GM18499 (cell line): ENCODE measurements around the gene LMO7.
A peak's percentile ranks its signal among the peaks of the same experiment; 100 is the strongest.
"Not testable (repeated sequence)": the region's sequence is repeated elsewhere in the genome, so short reads cannot be mapped to it uniquely, and the experiment has no call there.

Experiments
- ATAC-seq: cut with Tn5 transposase; IDR thresholded peaks from one replicate; pipeline ENCODE4 v1.9.1; 2021; ENCODE audit warnings: moderate number of reproducible peaks; ENCODE audit not compliant: insufficient read depth, unreplicated experiment

Gene LMO7

DNA sequence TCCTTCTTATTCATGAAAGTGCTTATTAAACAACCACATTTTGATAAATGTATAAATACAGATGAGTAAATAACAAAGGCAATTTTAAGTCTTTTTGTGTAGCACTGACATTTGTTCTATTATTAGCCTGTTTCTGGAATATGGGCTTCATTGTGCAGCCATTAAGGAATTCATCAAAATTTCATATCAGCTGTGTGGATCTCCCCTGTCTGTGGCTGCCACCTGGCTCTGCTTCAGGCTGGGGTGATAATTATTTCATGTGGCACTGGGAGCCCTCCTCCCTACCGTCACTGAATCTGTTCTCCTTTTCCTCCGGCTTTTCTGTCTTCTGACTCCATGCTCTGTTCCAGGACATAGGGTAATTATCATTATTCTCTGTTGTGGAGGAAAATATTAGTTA, 57.1 kb downstream of the LMO7 start:
- no peak for ATAC-seq

DNA sequence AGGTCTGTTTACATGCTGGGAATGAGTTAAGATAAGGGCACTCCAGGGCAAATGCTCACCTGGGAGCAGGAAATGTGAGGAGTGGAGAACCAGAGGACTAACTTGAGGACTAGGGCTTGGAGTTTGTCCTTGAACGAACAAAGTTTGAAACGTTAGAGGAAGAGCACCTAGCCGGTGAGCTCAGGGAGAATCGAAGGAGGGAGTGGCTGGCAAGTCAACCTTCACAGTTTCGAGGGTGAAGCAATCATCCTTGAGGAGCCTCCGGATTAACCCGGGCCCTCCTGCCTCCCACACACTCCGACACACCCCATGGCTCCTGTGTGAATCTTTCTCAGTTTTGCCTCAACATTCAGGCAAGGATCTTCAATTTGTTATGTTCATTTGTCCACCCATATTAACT, 58.6 kb downstream of the LMO7 start:
- ATAC-seq = no peak

DNA sequence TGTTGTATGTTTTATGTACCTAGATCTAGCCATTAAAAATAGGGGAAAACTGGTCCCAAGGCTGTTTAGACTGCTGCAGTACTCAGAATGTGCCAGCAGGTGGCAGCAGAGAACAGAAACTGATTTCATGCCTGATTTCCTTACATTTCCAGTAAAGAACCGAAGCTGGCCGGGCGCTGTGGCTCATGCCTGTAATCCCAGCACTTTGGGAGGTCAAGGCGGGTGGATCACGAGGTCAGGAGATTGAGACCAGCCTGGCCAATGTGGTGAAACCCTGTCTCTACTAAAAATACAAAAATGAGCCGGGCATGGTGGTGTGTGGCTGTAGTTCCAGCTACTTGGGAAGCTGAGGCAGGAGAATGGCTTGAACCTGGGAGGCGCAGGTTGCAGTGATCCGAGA, 59.8 kb downstream of the LMO7 start:
- peak; percentile 57 for ATAC-seq

GRCh38 chr13:75699062-75699461, 62.9 kb downstream of the LMO7 start:
- ATAC-seq = no peak

DNA sequence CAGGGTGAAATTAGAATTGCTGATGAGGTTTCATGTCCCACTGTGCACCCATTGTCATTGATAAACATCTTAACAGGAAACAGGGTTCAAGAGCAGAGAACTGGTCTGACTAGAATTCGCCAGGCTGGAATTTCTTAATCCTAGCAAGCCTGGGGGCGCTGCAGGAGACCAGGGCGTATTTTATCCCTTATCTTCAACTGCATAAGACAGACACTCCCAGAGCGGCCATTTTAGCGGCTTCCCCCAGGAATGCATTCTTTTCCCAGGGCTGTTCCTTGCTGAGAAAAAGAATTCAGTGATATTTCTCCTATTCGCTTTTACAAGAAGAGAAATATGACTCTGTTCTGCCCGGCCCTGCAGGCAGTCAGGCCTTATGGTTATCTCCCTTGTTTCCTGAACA, 63.6 kb downstream of the LMO7 start:
- ATAC-seq = not testable (repeated sequence)

DNA sequence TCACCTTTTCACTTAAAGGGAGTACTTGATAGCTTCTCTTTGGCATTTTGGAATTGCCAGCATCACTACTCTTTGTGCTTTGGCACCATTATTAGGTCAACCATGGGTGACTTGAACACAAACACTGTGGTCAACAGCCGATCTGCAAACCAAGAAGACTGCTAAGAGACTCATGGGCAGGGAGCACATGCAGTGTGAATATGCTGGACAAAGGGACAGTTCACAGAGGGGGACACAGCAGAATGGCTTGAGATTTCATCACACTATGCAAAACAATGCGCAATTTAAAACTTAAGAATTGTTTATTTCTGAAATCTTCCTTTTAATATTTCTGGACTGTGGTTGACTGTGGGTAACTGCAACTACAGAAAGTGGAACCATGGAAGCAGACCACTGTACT, 64.4 kb downstream of the LMO7 start:
- ATAC-seq = no peak

- ATAC-seq = no peak
Measured at GRCh38 chr13:75702476-75702875, 66.3 kb downstream of the LMO7 start.

GRCh38 chr13:75703769-75704168, 67.6 kb downstream of the LMO7 start:
- ATAC-seq = no peak

DNA sequence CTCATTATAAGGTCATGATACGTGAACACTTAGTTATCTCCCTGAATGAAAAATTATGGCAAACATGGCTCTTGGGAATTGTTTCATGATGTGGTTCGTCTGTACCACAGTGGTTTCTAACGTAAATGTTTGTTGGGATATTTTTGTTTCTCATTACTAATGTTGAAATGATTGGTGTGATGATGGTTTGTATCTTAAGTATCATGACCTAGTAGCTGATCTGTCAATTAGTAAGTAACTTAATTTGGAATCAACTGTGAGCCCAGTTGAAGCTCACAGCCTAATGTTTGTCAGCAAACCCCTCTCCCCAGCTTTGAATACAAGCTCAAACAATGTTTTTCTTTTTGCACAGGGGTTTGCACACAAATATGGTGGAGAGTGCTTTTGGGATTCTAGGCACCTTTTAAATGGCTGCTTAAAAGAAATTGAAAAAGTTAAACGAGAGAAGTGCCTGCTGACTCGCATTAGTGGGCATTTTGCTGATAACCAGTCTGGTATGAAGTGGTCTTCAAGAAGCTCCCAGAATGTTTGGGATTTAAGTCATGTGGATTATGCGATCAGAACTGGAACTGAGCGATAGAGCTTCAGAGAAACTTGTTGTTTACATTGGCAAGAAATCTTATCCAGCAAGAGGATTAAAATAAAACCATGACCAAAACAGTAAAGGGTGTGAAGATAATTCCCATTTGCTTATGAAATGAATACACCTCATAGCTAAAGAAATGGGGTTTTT, 68.2 kb downstream of the LMO7 start:
- ATAC-seq = no peak

DNA sequence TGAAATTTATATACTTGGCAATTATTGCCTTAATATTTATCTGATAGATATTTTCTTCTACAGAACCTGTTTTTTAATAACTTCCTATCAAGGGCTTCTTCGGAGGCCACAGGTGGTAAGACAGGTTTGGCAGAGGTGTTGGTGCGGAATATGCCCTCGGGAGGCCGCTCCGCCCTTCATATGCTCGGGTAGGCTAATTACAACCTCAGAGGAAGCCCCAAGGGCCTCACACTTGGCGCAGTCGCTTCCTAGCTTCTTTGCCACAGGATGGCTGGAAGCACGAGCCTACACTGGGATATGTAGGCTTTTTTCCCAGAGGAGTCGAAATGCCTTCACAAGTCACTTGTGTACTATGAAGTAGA, 68.8 kb downstream of the LMO7 start:
- no peak for ATAC-seq

DNA sequence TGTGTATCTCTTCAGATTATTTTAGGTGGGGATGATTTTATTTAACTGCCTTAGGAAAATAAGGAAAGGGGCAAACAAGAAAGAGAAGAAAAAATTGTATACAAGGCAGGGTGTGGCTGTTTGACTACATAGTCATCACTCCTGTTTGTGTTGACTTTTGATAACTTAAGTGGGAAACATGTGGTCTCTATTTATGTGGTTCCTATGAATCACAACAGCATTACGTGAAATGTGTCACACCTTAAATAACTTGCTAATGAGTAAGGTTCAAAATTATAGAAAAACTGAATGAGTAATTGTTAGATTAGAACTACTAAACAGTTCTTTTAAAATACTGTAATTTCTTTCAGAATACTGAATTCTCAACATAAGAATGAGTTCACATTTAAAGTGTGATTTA, 69.3 kb downstream of the LMO7 start:
- no peak for ATAC-seq

GRCh38 chr13:75705908-75706307, 69.8 kb downstream of the LMO7 start:
- no peak for ATAC-seq

- ATAC-seq = no peak
Measured at GRCh38 chr13:75713852-75714251, 77.7 kb downstream of the LMO7 start.

DNA sequence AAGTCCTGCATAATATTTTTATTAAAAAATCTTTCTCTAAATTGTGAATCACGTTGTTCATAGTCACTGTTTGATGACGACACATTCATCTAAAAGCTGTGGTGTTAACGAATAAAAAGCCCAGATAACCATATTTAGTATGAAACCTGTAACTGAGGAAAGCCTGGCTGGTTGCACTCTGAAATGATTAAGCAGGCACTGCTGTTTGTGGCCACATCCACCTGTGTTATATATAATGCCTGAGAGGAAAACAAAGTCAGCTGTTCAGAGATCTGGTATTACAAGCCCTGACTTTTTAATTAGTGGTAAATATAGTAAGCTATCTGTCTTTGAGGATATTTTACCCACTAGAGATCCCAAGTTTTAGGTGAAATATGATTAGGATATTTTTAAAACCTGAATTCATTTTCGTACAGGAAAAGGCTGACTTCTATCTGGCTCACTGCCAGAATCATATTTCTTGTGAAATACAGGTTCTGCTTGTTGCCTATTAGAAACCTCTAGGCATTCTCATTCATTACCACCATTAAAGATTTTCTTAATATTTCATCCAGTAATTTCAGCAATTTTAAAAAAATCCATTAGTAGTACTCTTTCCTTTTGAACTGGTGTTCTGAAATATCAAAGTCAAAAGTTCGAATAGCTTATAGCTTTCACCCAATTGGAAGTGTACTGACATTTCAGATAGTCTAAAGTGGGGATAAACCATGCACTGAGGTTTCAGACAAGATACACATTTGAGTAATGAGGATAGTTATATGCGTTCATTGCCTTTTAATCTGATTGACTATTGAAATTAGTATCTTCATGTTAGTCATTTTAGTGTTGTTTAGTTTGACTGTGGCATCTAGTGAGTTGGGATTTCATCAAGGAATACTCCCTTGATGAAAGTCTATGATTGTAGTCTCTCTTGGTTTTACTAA, 79.7 kb downstream of the LMO7 start:
- peak; percentile 93 for ATAC-seq

DNA sequence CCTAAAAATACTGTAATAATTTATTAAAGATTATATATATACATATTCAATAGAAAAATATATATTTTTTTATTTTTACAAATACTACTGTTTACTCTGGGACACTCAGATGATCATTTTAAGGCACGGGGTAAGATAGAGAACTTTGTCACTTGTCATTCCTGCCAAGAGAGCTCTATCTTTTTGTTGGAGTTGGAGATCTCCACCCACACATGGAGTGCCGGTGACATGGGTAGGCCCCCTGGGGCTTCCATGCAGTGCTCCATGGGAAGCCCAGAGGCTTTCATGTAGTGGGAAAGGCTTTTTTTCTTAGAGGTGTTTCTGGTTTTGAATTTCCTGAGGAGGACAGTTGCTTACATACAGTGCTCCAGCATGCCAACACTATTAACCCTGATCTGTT, 81.4 kb downstream of the LMO7 start:
- no peak for ATAC-seq

DNA sequence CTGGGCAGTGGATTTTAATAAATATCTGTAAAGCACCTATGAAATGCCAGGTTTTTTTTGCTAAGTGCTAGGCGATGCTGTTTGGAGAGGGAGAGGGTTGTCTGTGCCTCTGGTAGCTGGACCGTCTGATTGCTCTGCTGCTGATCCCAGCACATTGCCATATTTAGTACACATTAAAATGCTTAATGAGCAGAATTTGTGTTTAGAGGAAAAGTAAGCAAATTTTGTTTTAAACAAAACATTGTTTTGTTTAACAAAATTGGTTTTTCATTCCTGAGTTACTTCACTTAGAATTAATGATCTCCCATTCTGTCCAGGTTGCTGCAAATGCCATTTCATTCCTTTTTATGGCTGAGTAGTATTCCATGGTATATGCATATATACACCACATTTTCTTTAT, 85.2 kb downstream of the LMO7 start:
- ATAC-seq = no peak

GRCh38 chr13:75723901-75724300, 87.8 kb downstream of the LMO7 start:
- no peak for ATAC-seq

GRCh38 chr13:75724752-75725517, 88.8 kb downstream of the LMO7 start:
- ATAC-seq = no peak

- no peak for ATAC-seq
Measured at GRCh38 chr13:75725736-75726135, 89.6 kb downstream of the LMO7 start.

GRCh38 chr13:75726306-75726705, 90.2 kb downstream of the LMO7 start:
- no peak for ATAC-seq

GRCh38 chr13:75733113-75733512, 97.0 kb downstream of the LMO7 start:
- ATAC-seq = not testable (repeated sequence)
